Astrocyte of the spinal cord (primary cell): ENCODE measurements around the gene PRKD1.
A peak's percentile ranks its signal among the peaks of the same experiment; 100 is the strongest.

ENCODE experiments used
- DNase-seq: peaks from one replicate; pipeline ENCODE4 v3.0.0; 2011; ENCODE audit warnings: low read depth, low spot score
- H3K4me3 ChIP-seq: 2 replicates; pipeline ENCODE4 v1.5.1; 2011; ENCODE audit warnings: low read depth, mild to moderate bottlenecking, low read length, moderate library complexity
- CTCF ChIP-seq: IDR thresholded peaks from 2 replicates; pipeline ENCODE4 v1.5.1; 2012; ENCODE audit warnings: low read depth, mild to moderate bottlenecking, low read length, inconsistent platforms
- in situ Hi-C: cut with HindIII; loops from 2 replicates; pipeline ENCODE4 v1.10.0; 2017; ENCODE audit warnings: low sequenced_read_pairs

Gene PRKD1

GRCh38 chr14:29820785-29821184 lies 106.9 kb downstream of the PRKD1 start:
- DNase-seq: no peak
- no peak overlapping the region for H3K4me3 ChIP-seq
- no peak for TF ChIP-seq CTCF
- in situ Hi-C loops: no loop called here

GRCh38 chr14:29817767-29818405 lies 109.8 kb downstream of the PRKD1 start:
- no peak for DNase-seq
- in situ Hi-C loops: no loop called here
- no peak overlapping the region for H3K4me3 ChIP-seq
- no peak for TF ChIP-seq CTCF

- no peak overlapping the region for H3K4me3 ChIP-seq
- TF ChIP-seq CTCF: no peak
- no peak for DNase-seq
- in situ Hi-C loops: no loop called here
Observed at GRCh38 chr14:29815016-29815674, 112.5 kb downstream of the PRKD1 start.

- H3K4me3 ChIP-seq: no peak overlapping the region
- TF ChIP-seq CTCF: no peak
- DNase-seq: peak; percentile 74
- in situ Hi-C loops: no loop called here
Observed at GRCh38 chr14:29814156-29815015, 113.3 kb downstream of the PRKD1 start.

- in situ Hi-C loops: no loop called here
- no peak for DNase-seq
- no peak overlapping the region for H3K4me3 ChIP-seq
- TF ChIP-seq CTCF: no peak
Observed at GRCh38 chr14:29810682-29811081, 117.0 kb downstream of the PRKD1 start.

GRCh38 chr14:29810064-29810463 lies 117.6 kb downstream of the PRKD1 start:
- TF ChIP-seq CTCF: no peak
- in situ Hi-C loops: no loop called here
- H3K4me3 ChIP-seq: no peak overlapping the region
- no peak for DNase-seq
